RWPE2 (cell line): ENCODE data around the gene HIC2.

Experiments
- ATAC-seq: fragments of 200-7000 bp; cut with Tn5 transposase; 3 replicates; pipeline ENCODE4 v1.9.1; 2021; ENCODE audit warnings: low read depth
- DNase-seq: peaks from one replicate; pipeline ENCODE4 v3.0.0-alpha.2; 2020; ENCODE audit warnings: low spot score
- H3K27ac ChIP-seq: fragments of 450-650 bp; 2 replicates; pipeline ENCODE4 v1.5.1; 2017; ENCODE audit warnings: mild to moderate bottlenecking; ENCODE audit not compliant: poor library complexity, severe bottlenecking
- H3K27me3 ChIP-seq: fragments of 250-450 bp; sonication (Bioruptor Pico); 2 replicates; pipeline ENCODE4 v1.5.1; 2021; ENCODE audit warnings: mild to moderate bottlenecking, moderate library complexity; ENCODE audit not compliant: insufficient read depth, poor library complexity, severe bottlenecking
- H3K36me3 ChIP-seq: fragments of 250-450 bp; sonication (Bioruptor Pico); 2 replicates; pipeline ENCODE4 v1.5.1; 2020; ENCODE audit warnings: low read depth, mild to moderate bottlenecking, moderate library complexity
- H3K4me1 ChIP-seq: fragments of 250-450 bp; sonication (Bioruptor Pico); 2 replicates; pipeline ENCODE4 v1.5.1; 2021; ENCODE audit warnings: mild to moderate bottlenecking, moderate library complexity; ENCODE audit not compliant: insufficient read depth, poor library complexity, severe bottlenecking
- H3K4me3 ChIP-seq: fragments of 250-450 bp; sonication (Bioruptor Pico); 2 replicates; pipeline ENCODE4 v1.5.1; 2021; ENCODE audit warnings: mild to moderate bottlenecking, moderate library complexity; ENCODE audit not compliant: severe bottlenecking
- H3K9me3 ChIP-seq: fragments of 250-450 bp; sonication (Bioruptor Pico); 2 replicates; pipeline ENCODE4 v1.5.1; 2021; ENCODE audit warnings: mild to moderate bottlenecking, moderate library complexity; ENCODE audit not compliant: severe bottlenecking
- TF ChIP-seq, protein P1 (sequence below): fragments of 450-650 bp; IDR thresholded peaks from one replicate; pipeline ENCODE4 v1.5.1; 2017; ENCODE audit warnings: mild to moderate bottlenecking, moderate library complexity; ENCODE audit not compliant: poor library complexity, severe bottlenecking

HIC2 gene

DNA sequence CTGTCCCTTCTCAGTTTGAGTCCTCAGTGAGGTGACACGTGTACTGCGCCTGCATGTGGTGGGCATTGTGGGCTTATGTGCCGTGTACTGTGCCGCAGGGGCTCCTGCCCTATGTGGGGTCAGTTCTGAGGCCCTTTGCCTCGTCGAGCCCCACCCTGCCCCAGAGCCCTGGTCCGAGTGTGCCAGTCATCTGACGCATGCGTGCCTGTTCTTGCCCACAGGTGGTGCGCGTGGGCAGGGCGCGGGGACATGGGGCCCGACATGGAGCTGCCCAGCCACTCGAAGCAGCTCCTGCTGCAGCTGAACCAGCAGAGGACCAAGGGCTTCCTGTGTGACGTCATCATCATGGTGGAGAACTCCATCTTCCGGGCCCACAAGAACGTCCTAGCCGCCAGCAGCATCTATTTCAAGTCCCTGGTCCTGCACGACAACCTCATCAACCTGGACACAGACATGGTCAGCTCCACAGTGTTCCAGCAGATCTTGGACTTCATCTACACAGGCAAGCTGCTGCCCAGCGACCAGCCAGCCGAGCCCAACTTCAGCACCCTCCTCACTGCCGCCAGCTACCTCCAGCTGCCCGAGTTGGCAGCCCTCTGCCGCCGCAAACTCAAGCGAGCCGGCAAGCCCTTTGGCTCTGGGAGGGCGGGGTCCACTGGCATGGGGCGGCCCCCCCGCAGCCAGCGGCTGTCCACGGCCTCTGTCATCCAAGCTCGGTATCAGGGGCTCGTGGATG is 27.7 kb downstream of the HIC2 start:
- peak; percentile 56 for DNase-seq
- H3K9me3 ChIP-seq: no peaks in the 10 kb centered on the region
- H3K27ac ChIP-seq: no peak overlapping the region
- no peak for ATAC-seq
- TF ChIP-seq, protein P1, sequence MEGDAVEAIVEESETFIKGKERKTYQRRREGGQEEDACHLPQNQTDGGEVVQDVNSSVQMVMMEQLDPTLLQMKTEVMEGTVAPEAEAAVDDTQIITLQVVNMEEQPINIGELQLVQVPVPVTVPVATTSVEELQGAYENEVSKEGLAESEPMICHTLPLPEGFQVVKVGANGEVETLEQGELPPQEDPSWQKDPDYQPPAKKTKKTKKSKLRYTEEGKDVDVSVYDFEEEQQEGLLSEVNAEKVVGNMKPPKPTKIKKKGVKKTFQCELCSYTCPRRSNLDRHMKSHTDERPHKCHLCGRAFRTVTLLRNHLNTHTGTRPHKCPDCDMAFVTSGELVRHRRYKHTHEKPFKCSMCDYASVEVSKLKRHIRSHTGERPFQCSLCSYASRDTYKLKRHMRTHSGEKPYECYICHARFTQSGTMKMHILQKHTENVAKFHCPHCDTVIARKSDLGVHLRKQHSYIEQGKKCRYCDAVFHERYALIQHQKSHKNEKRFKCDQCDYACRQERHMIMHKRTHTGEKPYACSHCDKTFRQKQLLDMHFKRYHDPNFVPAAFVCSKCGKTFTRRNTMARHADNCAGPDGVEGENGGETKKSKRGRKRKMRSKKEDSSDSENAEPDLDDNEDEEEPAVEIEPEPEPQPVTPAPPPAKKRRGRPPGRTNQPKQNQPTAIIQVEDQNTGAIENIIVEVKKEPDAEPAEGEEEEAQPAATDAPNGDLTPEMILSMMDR: no peak
- H3K4me1 ChIP-seq: no peaks in the 10 kb centered on the region
- H3K4me3 ChIP-seq: no peak overlapping the region
- H3K36me3 ChIP-seq: no peaks in the 10 kb centered on the region
- H3K27me3 ChIP-seq: no peaks in the 10 kb centered on the region

DNA sequence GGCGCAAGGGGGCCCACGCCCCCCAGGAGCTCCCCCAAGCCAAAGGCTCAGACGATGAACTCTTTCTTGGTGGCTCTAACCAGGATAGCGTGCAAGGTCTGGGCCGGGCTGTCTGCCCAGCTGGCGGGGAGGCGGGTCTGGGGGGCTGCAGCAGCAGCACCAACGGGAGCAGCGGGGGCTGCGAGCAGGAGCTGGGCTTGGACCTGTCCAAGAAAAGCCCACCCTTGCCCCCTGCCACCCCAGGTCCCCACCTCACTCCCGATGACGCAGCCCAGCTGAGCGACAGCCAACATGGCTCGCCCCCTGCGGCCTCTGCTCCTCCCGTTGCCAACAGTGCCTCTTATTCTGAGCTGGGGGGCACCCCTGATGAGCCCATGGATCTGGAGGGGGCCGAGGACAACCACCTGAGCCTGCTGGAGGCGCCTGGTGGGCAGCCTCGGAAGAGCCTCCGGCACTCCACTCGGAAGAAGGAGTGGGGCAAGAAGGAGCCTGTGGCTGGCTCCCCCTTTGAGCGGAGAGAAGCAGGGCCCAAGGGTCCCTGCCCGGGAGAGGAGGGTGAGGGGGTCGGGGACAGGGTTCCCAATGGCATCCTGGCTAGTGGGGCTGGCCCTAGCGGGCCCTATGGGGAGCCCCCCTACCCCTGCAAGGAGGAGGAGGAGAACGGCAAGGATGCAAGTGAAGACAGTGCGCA is 28.4 kb downstream of the HIC2 start:
- peak; percentile 45 for DNase-seq
- TF ChIP-seq, protein P1: no peak
- H3K36me3 ChIP-seq: no peaks in the 10 kb centered on the region
- H3K4me1 ChIP-seq: no peaks in the 10 kb centered on the region
- H3K4me3 ChIP-seq: no peak overlapping the region
- ATAC-seq: no peak
- H3K27ac ChIP-seq: no peak overlapping the region
- no peaks in the 10 kb centered on the region for H3K9me3 ChIP-seq
- H3K27me3 ChIP-seq: no peaks in the 10 kb centered on the region

DNA sequence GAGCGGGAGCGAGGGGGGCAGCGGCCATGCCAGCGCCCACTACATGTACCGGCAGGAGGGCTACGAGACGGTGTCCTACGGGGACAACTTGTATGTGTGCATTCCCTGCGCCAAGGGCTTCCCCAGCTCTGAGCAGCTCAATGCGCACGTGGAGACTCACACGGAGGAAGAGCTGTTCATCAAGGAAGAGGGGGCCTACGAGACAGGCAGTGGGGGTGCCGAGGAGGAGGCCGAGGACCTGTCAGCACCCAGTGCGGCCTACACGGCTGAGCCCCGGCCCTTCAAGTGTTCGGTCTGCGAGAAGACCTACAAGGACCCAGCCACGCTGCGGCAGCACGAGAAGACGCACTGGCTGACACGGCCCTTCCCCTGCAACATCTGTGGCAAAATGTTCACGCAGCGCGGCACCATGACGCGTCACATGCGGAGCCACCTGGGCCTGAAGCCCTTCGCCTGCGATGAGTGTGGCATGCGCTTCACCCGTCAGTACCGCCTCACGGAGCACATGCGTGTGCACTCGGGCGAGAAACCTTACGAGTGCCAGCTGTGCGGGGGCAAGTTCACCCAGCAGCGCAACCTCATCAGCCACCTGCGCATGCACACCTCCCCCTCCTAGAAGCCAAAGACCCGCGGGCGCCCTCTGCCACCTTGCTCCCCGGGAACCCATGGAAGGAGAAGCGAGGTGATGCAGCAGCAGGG is 29.1 kb downstream of the HIC2 start:
- ATAC-seq: no peak
- peak; percentile 55 for DNase-seq
- Histone ChIP-seq H3K27me3 (no peaks in the 10 kb centered on the region), H3K4me3 (no peak overlapping the region), H3K27ac (no peak overlapping the region), H3K4me1 (no peaks in the 10 kb centered on the region), H3K36me3 (no peaks in the 10 kb centered on the region), H3K9me3 (no peaks in the 10 kb centered on the region)
- TF ChIP-seq, protein P1: no peak

DNA sequence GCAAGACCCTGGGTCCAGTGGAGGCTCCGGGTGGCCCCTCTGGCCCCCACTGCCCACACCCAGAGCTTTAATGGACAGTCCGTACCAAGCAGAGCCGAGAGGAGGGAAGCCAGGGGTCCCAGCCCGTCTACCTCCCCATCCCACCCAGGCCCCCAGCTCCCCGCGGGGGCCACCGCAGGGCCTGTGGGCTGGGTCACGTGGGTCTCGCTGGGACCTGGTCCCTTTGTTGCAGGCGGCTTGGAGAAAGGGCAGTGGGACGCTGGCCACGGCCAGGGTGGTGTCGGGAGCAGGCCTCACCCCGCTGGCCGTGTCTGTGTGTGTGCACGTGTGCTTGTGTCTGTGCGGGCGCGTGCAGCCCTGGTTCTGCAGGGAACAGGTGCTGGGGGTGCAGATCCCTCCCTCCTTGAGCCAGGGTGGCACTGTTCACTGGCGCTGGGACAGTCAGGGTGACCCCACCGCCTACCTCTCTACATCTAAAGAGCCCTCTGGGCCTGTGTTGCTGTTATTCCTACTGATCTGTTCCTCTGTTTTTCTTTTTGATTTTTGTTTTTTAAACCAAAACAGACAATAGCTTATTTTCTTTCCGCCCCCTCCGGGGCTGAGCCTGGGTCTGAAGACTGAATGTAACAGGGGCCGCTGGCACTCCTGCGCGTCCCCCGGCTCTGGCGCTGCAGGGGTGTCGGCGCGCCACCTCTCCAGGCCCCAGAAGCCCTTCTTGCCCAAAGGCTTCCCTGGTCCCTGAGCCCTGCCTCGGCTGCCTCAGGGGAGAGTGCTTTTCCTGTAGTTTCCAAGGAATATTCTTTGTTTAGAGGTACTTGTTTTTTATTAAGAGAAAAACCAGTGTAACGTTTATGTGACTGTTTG is 29.9 kb downstream of the HIC2 start:
- peak; percentile 59 for DNase-seq
- H3K27ac ChIP-seq: no peak overlapping the region
- H3K4me3 ChIP-seq: no peak overlapping the region
- TF ChIP-seq, protein P1: no peak
- no peaks in the 10 kb centered on the region for H3K9me3 ChIP-seq
- ATAC-seq: no peak
- H3K36me3 ChIP-seq: no peaks in the 10 kb centered on the region
- H3K27me3 ChIP-seq: no peaks in the 10 kb centered on the region
- H3K4me1 ChIP-seq: no peaks in the 10 kb centered on the region
